Stimulated activated CD8-positive, alpha-beta memory T cell treated with anti-CD3 and anti-CD28 coated beads, Interleukin-4, amount 100 ng/mL, for 1 hour (primary cell): ENCODE results near the gene HDAC3.
A peak's percentile ranks its signal among the peaks of the same experiment; 100 is the strongest.

Experiments
- DNase-seq, 2 donors: peaks; one replicate each; pipeline ENCODE4 v3.0.0-alpha.2; 2020; ENCODE audit warnings: low read depth in 2 of 2, low spot score in 1 of 2

The HDAC3 gene

DNA sequence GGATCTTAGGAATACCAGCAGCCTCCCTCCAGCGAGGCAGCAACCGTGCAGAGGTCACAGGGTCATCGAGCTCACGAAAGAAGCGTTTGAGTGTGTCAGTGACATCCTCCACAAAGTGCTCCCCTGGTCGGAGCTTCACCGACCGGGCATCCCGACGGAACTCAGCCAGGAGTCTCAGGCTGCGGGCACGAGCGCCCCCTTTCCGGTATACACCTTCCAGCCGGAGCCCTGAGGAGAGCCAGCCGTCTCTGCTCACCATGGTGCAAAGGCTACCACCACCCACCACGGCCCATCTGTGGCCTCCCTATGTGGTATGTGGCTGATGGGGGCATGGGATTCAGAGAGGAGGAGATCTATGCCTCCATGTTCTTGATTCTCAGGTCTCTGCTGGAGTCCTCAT is 25.4 kb upstream of the HDAC3 start:
- DNase-seq = no peak

DNA sequence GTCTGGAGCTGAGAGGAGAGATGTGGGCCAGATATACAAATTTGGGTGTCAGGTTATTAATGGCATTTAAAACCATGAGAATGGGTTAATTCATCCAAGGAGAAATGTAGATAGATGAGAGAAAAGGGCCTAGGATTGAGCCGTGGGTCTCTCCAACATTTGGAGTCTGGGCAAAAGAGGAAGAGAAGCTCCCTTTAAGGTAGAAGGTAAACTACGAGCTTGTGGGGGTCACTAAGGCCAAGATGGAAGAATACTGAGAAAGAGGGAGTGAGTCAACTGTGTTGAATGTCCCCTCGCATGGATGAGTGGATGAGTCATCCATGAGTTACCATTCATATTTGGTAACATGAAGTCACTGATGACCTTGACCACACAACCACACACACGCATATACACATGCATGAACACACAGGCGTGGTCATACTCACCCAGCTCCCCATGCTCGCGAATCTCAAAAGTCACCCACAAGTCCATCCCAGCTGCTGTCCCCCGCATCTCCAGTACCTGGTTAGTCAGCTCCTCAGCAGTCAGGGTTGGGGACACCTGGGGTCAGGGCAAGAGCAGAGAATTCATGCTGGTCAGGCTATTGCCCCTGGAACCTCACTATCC is 21.4 kb upstream of the HDAC3 start:
- no peak for DNase-seq

DNA sequence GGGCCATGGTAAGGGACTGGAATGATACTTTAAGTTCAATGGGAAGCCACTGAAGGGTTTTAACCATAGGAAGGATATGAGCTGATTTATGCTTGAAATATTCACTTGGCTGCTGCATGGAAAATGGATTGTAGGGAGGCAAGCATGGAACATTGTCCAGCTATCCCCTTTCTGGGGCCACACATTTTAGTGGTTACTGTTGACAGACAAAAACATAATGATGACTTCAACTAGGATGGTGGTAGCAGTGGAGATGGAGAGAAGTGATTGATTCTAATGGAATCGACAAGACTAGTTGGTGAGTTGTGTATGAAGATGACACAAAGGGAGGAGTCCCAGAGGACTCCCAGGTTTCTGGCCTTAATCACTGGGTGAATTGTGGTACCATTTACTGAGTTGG is 20.8 kb upstream of the HDAC3 start:
- DNase-seq = no peak

DNA sequence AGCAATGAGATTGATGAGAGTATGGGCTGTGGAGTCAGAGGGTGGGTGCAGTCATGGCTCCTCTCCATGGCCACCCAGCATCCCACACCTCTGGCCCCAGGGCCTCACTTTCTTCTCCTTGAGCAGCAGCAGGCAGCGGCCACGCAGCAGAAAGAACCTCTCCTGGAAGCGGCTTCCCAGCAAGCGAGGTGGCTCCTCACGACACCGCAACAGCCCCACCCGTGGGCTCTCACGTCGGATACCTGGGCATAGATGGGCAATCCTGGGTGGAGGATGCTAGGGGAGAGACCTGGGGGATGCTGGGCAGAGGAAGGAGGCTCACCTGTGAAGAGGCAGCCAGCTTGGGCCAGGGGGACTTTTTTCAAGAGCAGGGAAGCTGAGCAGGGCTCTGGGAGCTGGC is 19.7 kb upstream of the HDAC3 start:
- DNase-seq = no peak

DNA sequence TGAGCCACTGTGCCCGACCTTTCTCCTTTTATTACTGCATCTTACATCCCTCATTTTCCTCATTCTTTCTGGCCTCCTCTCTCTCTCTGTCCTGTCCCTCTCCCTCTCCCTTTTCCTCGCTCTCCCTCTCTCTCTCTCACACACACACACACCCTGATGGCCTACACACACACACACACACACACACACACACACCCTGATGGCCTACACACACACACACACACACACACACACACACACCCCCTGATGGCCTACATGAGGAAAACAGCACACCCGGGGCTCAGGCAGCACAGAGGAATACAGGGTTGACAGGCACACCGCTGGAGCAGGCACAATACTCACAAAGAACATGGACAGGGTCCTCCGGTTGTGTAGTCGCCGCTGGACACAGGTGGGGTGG is 18.4 kb upstream of the HDAC3 start:
- no peak for DNase-seq

DNA sequence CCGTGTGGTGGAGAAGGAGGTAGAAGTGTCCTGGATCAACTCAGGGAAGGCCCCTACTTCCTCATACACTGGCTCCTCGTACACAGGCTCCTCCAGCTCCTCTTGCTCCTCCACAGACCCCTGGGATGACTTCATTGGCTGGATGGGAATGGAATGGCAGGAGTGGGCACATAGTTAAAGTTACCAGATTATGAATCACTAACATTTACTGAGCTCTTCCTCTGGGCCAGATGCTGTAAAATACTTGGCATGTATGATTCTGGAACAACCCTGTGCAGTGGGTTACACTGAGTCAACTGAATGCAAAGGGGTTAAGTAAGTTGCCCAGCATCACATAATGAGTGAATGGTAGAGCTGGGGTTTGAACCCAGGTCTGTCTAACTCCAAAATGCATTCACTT is 17.6 kb upstream of the HDAC3 start:
- no peak for DNase-seq

DNA sequence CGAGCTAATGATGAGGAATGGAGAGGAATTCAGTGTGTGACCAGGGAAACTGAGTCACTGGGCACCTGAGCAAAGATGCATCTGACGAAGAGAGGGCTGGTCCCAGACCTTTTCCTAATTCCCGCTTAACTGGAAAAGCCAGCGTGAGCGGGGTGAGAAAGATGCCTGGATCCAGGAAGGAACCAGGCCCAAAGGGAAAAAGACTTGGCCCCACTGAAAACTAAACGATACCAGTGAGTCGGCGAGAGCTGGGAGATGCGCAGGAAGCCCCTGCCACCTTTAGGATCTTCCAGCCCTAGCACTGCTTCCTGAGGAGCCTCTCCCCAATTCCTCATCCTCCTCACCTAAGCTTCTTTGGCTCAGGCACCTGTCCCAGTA is 15.1 kb upstream of the HDAC3 start:
- DNase-seq = no peak

DNA sequence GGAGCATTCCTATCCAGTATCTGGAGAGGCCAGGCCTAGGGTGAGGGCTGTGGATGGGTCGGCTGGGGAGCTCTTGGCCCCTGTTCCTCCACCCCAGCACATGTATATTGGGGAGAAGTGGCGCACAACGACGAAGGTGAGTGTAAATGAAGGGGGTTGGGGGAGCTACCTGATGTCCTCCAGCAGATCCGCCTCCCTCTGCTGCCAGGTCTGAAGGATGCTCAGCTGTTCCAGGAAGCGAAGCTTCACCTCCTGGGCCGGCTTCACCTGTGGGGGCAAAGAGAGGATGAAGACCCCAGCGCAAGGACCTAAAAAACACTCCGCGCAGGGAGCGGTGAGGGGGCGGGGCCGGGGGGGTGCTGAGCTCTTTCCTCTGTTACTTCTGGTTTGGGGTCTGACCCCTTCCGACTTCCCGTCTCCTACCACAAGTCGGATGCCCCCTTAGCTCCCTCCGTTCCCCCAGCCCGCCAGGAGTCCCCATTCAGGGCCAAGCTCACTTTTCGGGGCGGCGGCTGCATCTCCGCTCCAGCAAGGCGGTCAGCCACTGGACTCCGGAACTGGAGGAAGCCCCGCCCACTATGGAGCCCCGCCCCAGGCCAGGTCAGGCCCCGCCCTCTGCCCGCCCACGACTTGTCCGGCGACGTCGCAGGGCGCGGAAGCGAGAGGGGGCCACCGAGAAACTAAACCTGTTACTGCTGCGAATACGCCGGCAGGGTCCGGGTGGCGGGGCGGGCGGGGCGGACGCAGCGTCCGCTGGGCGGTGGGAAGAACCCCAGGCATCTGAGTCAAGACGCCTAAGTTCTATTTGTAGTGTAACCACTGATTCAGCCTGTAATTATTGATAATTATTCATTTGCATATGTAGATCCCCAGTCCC is 14.4 kb upstream of the HDAC3 start, which contains the start of gene FCHSD1:
Gene FCHSD1 (minus strand): TSS at position 568 of the 877 bp plus-strand sequence. CDS start 50 bp downstream, at position 518.
- DNase-seq = peak; percentile 68 to 75

DNA sequence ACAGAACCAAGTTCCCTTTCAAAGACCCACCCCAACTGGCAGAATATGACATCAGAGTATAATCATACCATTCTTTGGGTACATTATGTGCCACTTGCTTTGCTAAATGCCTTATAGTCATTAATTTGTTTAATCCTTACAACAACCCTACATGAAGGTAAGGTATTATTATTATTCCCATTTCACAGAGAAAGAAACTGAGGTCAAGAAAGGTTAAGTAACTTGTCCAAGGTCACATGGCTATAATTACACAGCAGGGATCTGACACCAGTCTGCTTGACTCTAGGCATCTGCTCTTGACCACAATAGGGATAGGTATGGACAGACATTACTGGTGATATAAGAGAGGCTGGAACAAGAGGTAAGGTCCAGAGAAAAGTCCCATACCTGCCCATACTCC is 13.3 kb upstream of the HDAC3 start:
- no peak for DNase-seq

DNA sequence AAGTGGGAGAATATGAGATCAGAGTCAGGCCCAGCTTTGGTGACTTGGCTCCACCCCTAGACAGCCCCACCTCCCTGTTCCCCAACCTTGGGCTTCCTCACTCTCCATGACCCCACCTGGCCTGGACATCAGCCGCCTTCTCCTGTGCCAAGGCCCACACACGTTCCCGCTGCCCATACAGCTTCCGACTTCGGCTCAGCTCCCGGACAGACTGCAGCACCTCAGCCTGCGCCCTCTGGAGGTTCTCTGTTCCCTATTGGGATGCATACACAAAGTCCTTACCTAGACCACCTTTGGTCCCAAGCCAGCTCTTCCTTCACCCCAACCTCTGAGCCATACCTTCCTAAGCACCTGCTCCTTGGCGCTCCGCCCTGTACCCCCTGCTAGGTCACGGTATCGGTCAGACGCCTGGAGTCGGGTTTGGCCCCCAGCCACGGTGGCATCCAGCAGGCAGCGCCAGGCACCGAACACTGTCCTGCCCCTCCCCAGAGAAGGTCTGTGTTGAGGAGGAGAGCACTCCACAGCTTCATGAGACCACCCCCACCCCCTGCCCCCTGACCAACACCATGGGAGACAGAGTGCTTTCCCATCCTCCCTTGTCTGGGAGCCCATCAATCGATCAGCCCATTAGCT is 12.5 kb upstream of the HDAC3 start:
- DNase-seq = no peak

DNA sequence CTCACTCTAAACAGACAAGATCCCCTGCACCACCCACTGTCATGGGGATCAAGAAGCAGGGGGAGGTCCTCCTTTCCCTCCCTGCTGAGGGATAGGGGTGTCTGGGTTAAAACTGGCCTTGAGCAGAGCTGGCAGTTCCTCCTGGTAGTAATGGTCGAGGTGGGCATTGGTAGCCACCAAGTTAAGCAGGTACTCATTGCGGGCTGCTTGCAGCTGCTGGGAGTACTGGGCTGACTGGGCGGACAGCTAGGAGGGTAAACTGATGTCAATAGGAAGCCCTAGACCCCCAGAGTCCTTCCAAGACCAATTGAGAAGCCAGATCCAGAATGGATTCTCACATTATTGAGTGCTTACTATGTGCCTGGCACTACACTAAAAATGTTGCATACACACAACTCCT is 11.2 kb upstream of the HDAC3 start:
- DNase-seq = no peak

DNA sequence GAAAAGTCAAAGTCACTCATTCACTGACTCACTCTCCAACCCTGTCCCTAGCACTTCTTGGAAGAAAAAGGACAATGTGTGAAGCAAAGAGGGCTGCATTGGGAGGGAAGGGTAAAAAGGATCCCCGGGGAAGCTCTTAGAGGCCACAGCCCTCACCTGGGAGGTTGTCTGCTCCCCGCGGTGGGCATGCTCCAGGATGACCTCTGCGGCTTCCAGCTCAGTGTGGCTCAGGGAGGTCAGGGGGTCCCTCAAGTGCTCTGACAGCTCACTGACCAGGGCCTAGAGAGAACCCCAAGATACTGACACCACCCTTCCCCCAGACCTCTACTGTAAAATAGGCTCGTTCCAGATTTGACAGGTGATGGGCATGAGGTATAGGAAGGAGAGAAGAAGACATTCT is 10.6 kb upstream of the HDAC3 start:
- no peak for DNase-seq

DNA sequence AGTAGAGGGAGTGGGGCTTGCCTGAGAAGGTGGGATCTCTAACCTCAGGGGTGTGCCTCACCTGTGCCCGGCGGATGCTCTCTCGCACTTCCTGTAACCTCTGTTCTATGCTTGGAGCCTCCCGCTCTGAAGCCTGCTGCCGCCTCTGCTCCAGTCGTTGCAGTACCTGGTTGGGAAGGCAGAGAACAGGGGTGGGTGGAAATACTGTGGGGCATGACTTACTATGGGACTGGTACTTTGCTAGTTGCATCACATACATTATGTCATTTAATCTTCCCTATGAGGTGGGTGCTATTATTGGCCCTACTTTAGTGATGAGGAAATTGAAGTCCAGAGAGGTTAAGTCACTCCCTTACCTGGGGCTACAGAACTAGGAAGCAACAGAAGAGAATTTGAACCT is 9.4 kb upstream of the HDAC3 start:
- DNase-seq = no peak

DNA sequence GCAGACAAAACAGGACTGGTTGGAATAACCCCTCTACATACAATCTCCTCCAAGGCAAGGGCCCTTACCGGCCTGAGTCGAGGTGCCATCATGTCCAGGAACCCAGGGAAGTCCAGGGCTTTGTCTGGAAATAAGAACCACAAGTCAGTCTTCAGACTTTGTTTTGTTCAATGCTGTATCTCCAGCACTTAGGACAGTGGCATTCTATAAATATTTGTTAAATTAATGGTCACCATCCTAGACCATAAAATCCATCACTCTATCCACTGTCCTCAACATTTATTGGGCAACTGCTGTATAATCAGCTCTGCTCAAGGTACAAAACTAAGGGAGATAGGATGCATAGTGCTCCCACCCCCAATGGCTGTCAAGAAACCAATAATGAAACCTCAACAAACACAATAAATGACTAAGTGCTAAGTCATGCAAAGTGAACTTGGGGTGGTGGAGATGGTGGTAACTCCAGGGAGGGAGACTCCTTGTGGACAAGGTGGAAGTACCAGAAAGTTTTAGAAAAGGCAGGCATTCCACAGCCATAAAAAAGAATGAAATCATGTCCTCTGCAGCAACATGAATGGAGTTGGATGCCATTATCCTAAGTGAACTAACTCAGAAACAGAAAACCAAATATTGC is 5.1 kb upstream of the HDAC3 start:
- no peak for DNase-seq

DNA sequence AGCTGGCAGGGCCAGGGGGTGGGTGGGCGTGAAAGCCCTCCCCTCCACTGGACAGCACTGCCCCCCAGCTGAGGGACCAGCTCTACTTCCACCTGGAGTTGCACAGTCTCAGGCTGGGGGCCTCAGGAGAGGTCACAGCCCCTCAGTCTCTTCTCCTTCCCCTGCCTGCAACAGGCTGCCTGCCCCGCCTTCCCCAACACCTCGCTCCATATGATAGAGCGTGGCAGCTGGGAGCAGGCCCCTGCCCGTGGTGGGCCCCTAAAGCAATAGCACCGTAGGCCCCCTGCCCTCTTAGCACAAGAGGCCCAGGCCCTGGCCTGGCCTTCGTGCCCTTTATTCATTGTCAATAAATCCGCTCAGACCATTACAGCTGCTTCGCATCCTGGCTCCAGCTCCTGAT is 4.0 kb upstream of the HDAC3 start:
- DNase-seq = no peak

DNA sequence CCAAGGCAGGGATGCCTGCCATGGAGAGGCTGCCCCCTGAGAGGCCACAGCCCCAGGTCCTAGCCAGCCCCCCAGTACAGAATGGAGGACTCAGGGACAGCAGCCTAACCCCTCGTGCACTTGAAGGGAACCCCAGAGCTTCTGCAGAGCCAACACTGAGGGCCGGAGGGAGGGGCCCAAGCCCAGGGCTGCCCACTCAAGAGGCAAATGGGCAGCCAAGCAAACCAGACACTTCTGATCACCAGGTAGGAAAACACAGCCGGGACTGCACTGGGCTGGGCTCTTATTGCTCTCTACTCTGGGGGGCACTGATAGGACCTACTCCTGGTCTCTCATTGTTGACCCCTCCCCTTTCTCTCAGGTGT is 3.4 kb upstream of the HDAC3 start:
- no peak for DNase-seq

DNA sequence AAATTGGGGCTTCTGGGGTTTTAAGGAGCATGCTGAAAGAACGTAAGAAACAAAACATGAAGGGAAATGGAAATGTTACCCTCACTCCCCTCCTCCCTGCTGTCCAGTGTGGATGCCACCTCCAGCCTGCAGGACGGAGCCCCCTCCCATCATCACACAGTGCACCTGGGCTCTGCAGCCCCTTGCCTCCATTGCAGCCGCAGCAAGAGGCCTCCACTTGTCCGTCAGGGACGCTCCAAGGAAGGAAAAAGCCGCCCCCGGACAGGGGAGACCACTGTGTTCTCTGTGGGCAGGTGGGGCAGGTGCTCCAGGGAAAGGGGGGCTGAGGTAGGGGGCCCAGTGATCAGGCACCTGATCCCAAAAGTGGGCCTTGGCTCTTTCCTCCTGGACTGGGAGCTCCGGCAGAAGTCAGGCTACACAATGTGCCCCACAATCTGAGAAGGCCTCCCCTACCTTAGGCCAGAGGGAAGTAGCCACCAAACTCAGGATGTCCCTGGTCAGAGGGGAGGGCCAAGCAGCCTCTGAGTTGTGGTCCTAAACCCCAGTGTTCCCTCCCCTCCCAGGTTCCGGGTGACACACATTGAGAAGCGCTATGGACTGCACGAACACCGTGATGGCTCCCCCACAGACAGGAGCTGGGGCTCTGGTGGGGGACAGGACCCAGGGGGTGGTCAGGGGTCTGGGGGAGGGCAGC is 2.9 kb upstream of the HDAC3 start:
- no peak for DNase-seq

DNA sequence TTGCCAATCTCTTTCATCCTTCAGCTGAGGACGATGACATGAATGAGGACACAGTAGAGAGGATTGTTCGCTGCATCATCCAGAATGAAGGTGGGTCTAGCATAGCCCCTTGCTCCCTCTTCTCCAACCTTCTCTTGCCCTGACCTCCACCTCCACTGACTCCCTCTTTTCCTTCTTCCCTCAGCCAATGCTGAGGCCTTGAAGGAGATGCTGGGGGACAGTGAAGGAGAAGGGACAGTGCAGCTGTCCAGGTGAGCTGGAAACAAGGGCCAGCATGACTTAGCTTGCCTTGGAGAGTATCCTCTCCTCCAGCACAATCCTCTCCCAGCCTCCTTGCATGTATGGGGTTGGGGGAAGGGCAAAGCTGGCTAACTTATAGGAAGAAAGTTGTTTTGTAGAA is 2.1 kb upstream of the HDAC3 start:
- no peak for DNase-seq

DNA sequence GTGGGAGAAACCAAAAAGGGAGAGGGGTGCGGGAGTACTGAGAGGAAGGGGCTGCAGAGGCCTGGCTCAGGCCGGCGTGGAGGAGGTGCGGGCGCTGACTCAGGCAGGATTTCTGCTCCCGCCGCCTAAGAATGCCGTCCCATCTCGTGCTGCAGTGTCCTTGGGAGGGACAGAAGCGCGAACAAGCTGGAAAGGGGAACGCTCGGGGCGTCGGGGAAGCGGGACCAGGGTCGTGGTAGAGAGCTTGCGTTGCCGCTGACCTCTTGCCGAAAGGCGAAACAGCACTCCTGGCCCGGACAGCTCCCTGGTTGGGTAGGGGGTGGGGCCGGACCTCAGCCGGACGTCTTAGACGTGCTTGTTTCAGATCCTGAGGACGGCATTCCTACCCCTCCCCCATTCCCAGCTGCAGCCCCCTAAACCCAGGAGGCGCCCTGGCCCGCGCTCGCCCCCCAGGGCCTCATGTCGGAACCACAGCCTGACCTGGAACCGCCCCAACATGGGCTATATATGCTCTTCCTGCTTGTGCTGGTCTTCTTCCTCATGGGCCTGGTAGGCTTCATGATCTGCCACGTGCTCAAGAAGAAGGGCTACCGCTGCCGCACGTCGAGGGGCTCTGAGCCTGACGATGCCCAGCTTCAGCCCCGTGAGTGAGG is 1.2 kb upstream of the HDAC3 start:
- DNase-seq = peak in 1 of 2 donors; percentile 21

DNA sequence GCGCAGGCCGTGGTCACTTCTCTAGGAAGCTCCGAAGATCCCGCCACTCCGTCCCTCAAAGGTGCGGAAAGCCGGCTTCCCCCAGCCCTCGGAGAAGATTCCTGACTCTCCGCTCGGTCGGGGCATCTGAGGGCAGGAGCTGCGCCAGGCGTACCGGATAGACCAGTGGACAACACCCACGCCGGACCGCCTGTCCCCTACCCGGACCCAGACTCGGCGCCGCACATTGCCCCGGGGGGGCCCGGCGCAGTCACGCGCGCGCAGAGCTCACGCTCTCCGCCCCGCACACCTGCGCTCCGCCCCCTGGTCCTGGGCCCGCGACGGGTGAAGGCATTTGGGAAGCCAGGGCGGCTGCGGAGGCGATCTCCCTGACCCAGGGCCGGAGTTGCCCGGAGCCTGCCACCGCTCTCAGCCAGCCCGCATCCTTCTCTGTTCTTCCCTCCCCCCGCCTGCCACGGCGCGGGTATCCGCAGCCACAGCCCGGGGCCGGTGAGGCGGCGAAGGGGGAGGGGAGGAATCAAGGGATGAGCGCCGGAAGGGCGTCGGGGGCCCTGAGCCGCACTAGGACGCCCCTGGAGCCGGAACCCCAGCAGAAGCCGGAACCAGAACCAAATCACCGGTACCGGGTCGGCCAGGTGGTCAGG is 596 bp upstream of the HDAC3 start:
- peak in 1 of 2 donors; percentile 14 for DNase-seq

DNA sequence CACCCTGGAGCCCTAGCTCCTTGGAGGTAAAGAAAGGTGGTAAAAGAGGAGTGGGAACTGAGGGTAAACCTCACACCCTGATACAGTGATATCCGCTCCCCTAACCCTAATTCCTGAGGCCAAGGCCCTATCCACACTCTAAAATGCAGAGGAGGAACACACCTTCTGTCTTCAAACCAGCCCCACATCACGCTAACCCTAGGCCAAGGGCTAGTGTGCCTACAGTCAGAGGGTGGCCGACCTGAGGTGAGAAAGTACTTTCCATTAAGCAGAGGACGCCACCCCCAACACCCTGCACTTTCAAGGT is 590 bp downstream of the HDAC3 start:
- DNase-seq = no peak
